Spleen (tissue), 11 donors: ENCODE results near the gene UBAC1. TPM values are rescaled to one million over a fixed set of nuclear protein-coding genes. Genes with fewer than 3 reads are reported as not detected.

Source experiments
- DNase-seq: peaks from one replicate; pipeline ENCODE4 v3.0.0-alpha.2; 2020
- H3K27ac ChIP-seq, 8 donors: fragments of 200-600 bp; sonication (generic) in 7 of 8; 1 replicate in 4 of 8; 2 replicates in 4 of 8; pipeline versions ENCODE4 v1.5.0 to v1.8.0; 2016 to 2021; ENCODE audit warnings: inconsistent platforms in 4 of 8, mild to moderate bottlenecking in 4 of 8, moderate library complexity in 1 of 8
- H3K27me3 ChIP-seq, 7 donors: fragments of 200-600 bp; sonication (generic) in 6 of 7; replicated peaks in 1 of 7; 1 replicate in 4 of 7; 2 replicates in 3 of 7; pipeline versions ENCODE4 v1.5.0 to v1.8.0; 2016 to 2021; ENCODE audit warnings: inconsistent platforms in 3 of 7, mild to moderate bottlenecking in 1 of 7
- H3K36me3 ChIP-seq, 6 donors: fragments of 200-600 bp; sonication (generic) in 5 of 6; 1 replicate in 4 of 6; 2 replicates in 2 of 6; pipeline versions ENCODE4 v1.5.0 to v1.8.0; 2016 to 2021; ENCODE audit warnings: inconsistent platforms in 2 of 6
- H3K4me1 ChIP-seq, 6 donors: fragments of 200-600 bp; sonication (generic) in 5 of 6; 1 replicate in 3 of 6; 2 replicates in 3 of 6; pipeline versions ENCODE4 v1.5.0 to v1.8.0; 2016 to 2021; ENCODE audit warnings: inconsistent platforms in 3 of 6
- H3K4me3 ChIP-seq, 8 donors: fragments of 200-600 bp; sonication (generic) in 7 of 8; 1 replicate in 4 of 8; 2 replicates in 4 of 8; pipeline versions ENCODE4 v1.5.0 to v1.8.0; 2016 to 2021; ENCODE audit warnings: inconsistent platforms in 4 of 8, mild to moderate bottlenecking in 4 of 8, moderate library complexity in 2 of 8
- H3K9me3 ChIP-seq, 8 donors: fragments of 200-600 bp; sonication (generic) in 7 of 8; 1 replicate in 4 of 8; 2 replicates in 4 of 8; pipeline versions ENCODE4 v1.5.0 to v1.8.0; 2016 to 2021; ENCODE audit warnings: inconsistent platforms in 4 of 8
- POLR2A ChIP-seq, 3 donors: fragments of 450-650 bp; IDR thresholded peaks; one replicate each; pipeline ENCODE4 v1.5.1; 2017; ENCODE audit warnings: antibody characterized with exemption in 3 of 3, mild to moderate bottlenecking in 1 of 3
- POLR2AphosphoS5 ChIP-seq, 3 donors: sonication (generic); formaldehyde crosslinking; IDR thresholded peaks; one replicate each; pipeline ENCODE4 v1.5.1; 2017; ENCODE audit warnings: antibody characterized with exemption in 3 of 3
- WGBS, 5 donors: extraction: QIAGEN DNeasy Blood & Tissue Kit in 3 of 5; methylation state at CpG; one replicate each; pipeline versions ENCODE4 v1.1.5 to v1.1.7; 2013 to 2018; 5-methylcytosine and 5-hydroxymethylcytosine counted together
- intact Hi-C: fragments of 100-400 bp; cut with DNase I; formaldehyde crosslinking; loops from one replicate; pipeline ENCODE4 v1.15.0; 2023; ENCODE audit warnings: low total_unique reads
- polyA plus RNA-seq, 3 donors: library from polyadenylated mRNA; stranded (reverse); fragments of 200-250 nt; gene quantifications; one replicate each; pipeline ENCODE4 v1.2.1, GENCODE V29; 2013
- total RNA-seq, 7 donors: library from RNA; depleted of rRNA in 3 of 7; stranded (reverse); fragments of >200 nt in 3 of 7; fragmentation: NEBNext Ultra II Directional in 4 of 7; extraction: Animal tissue kit (Norgen Biotek cat#: 25700) in 4 of 7; gene quantifications; one replicate each; pipeline versions ENCODE4 v1.1.0 to v1.2.1, GENCODE V29; 2016 to 2021
- TF ChIP-seq, protein P1 (sequence below), 11 experiments: fragments of 200-600 bp in 7 of 11; fragments of 450-650 bp in 4 of 11; sonication (generic) in 4 of 11; IDR thresholded peaks in 8 of 11; conservative IDR thresholded peaks in 3 of 11; 1 replicate in 7 of 11; 2 replicates in 4 of 11; pipeline versions ENCODE4 v1.4.0 to v1.8.0; 2016 to 2021; ENCODE audit warnings: antibody characterized with exemption in 11 of 11, inconsistent platforms in 4 of 11, mild to moderate bottlenecking in 1 of 11
- donor health status: healthy with polysubstance abuse.
- donor health status: DM: no; HTN: no; CAD: no; lungs with moderate emphysema.
- donor health status: DM: no; HTN: no; CAD: no.
- donor health status: Bipolar disorder and iron deficiency.
- donor health status: healthy.
- donor health status: DM: no; HTN: no; CAD: no.
- donor health status: DM: yes; HTN: yes; CAD: no.

Gene UBAC1
- total and polyA plus RNA-seq, 10 donors: 28.0 to 45.8 (median 34.5) TPM

DNA sequence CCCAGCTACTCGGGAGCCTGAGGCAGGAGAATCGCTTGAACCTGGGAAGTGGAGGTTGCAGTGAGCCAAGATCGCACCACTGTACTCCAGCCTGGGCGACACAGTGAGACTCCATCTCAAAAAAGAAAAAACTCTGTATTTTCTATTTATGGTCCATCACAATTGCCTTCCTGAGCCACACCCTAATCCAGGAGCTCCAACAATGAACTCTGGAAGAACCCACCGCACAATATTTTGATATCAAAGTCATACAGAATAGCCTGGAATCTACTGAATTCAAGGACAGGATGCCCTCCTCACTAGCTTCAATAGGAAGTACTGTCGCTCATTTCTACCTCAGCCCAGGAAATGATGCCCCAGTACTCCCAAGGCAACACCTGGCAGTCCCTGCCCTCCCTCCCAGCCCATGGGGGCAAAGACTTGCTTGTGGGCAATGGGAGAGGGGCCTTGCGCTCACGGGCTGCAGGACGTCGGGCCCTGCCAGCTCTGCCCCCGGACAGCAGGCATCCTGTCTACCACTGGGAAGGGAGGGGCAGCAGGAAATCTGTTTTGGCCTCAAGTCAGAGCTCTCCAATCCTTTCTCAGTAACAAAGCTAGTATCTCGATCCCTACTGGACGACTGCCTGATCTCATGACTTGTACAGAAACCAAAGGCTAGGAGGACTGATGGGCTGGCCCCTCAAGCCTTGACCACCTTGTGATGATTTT is 19.7 kb downstream of the UBAC1 start:
- Histone ChIP-seq H3K27ac (peak overlapping the region; percentile 16 to 74 (median 64)), H3K27me3 (no peaks in the 10 kb centered on the region), H3K4me1 (peaks cover 0 to 16% (median 0%) of the 10 kb centered on the region in 6 donors), H3K9me3 (peaks cover 0 to under 1% (median 0%) of the 10 kb centered on the region in 8 donors), H3K36me3 (peaks cover 0 to 98% (median 70%) of the 10 kb centered on the region in 6 donors), H3K4me3 (no peak overlapping the region)
- intact Hi-C loops: no loop called here
- 63 to 94% (median 78%) methylated on average over 10 to 13 of the region's 13 CpGs for WGBS, 5 donors
- TF ChIP-seq, protein P1, sequence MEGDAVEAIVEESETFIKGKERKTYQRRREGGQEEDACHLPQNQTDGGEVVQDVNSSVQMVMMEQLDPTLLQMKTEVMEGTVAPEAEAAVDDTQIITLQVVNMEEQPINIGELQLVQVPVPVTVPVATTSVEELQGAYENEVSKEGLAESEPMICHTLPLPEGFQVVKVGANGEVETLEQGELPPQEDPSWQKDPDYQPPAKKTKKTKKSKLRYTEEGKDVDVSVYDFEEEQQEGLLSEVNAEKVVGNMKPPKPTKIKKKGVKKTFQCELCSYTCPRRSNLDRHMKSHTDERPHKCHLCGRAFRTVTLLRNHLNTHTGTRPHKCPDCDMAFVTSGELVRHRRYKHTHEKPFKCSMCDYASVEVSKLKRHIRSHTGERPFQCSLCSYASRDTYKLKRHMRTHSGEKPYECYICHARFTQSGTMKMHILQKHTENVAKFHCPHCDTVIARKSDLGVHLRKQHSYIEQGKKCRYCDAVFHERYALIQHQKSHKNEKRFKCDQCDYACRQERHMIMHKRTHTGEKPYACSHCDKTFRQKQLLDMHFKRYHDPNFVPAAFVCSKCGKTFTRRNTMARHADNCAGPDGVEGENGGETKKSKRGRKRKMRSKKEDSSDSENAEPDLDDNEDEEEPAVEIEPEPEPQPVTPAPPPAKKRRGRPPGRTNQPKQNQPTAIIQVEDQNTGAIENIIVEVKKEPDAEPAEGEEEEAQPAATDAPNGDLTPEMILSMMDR (IDR thresholded peaks at IDR 0.05 in 8 of 11, conservative IDR thresholded peaks at IDR 0.05 in 3 of 11): no peak
- peak in 2 of 3 donors; percentile 59 to 66 for TF ChIP-seq POLR2AphosphoS5 (IDR thresholded peaks at IDR 0.05)
- no peak for DNase-seq

DNA sequence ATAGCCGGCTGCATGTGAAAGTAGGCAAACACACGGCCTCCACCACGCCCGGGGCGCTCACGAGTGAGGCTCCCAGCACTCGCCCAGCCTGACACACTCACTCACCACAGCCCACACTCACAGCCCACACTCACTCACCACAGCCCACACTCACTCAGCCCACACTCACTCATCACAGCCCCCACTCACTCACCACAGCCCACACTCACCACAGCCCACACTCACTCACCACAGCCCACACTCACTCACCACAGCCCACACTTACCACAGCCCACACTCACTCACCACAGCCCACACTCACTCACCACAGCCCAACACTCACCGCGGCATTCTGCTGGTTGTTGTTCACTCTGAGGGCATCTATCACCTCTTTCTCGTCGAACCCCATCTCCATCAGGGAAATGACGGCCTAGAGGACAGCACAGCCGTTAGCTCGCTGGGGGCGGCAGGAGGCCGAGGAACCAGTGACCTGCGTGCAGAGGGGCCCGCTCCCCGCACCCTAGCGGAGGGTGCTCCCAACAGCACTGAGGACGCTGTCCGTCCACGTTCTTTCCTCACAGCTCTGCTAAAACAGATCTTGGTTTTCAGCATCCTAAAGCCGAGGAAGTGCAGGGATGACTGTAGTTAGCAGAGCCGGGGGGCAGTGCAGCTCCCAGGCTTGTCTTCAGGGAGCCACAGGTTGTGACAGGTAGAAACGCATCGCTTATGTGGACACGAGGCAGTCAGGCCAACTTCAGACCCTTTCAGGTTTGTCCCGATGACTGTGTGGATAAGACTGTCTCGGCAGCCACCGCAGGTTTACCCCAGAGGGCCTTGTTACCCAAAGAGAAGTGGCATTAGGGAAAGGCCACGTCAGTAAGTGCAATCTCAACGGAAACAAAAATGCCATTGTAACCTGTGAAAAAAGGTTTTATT is 21.6 kb downstream of the UBAC1 start:
- WGBS, 5 donors: 81 to 88% (median 86%) methylated on average over 31 to 33 of the region's 33 CpGs
- TF ChIP-seq, protein P1 (IDR thresholded peaks at IDR 0.05 in 8 of 11, conservative IDR thresholded peaks at IDR 0.05 in 3 of 11): no peak
- TF ChIP-seq POLR2A (IDR thresholded peaks at IDR 0.05): no peak
- no peak for TF ChIP-seq POLR2AphosphoS5 (IDR thresholded peaks at IDR 0.05)

DNA sequence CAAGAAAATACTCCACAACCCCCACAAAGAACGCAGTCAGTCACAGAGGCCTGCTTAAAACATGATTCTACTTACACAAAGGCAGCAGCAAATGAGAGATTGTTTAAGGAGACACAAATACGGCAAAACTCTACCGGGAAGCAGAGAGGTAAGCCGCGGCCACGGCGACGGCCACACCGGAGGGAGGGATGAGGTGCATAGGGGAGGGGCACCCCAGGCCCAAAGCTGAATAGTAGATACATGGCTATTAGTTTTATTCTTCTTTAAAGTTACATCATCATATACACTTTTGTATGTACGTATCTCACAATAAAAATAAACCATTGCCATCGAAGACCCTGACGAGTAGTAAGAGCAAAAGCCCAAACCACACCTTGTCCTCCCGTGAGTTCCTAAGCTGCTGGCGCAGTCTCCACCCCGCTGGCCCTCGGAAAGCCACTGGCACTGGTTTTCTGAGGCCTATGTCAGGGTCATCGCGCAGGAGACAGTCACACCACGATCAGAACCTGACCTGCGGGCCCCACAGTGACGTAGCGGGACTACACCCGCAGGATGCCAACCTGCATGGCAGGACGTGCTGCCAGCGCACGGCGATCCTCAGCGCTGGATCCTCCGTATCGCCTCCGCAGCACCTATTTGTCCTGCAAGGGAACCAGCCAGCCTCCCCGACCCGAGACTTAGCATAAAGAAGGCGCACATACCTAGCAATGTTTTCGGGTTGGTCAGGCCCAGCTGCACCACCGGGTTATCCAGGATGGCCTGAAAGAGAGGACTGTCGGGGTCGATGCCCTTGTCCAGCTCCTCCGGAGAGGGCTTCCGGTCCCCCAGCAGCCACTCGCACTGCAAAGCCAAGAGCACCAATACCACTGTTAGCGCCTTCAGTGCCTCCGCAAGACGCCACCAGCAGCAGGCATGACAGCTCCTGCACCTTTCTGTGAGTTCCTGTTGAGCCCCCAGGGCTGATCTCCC is 23.4 kb downstream of the UBAC1 start:
- WGBS, 5 donors: 94 to 98% (median 96%) methylated on average over 37 to 44 of the region's 44 CpGs
- no peaks in the 10 kb centered on the region for H3K27me3 ChIP-seq
- TF ChIP-seq POLR2A (IDR thresholded peaks at IDR 0.05): no peak
- TF ChIP-seq, protein P1 (IDR thresholded peaks at IDR 0.05 in 8 of 11, conservative IDR thresholded peaks at IDR 0.05 in 3 of 11): no peak
- TF ChIP-seq POLR2AphosphoS5 (IDR thresholded peaks at IDR 0.05): peak in 1 of 3 donors; percentile 31
- intact Hi-C loops: no loop called here
- H3K36me3 ChIP-seq: peaks cover 0 to 98% (median 60%) of the 10 kb centered on the region in 6 donors
- H3K27ac ChIP-seq: no peak overlapping the region
- no peak for DNase-seq
- peaks cover 0 to 16% (median 0%) of the 10 kb centered on the region in 6 donors for H3K4me1 ChIP-seq
- no peak overlapping the region for H3K4me3 ChIP-seq
- peaks cover 0 to 6% (median 0%) of the 10 kb centered on the region in 8 donors for H3K9me3 ChIP-seq

More for the DNA sequence above, 21.6 kb downstream of the UBAC1 start:
- H3K27me3 ChIP-seq: no peaks in the 10 kb centered on the region
- no peak overlapping the region for H3K4me3 ChIP-seq
- no peak overlapping the region for H3K27ac ChIP-seq
- peaks cover 0 to 16% (median 0%) of the 10 kb centered on the region in 6 donors for H3K4me1 ChIP-seq
- peaks cover 0 to 98% (median 65%) of the 10 kb centered on the region in 6 donors for H3K36me3 ChIP-seq
- H3K9me3 ChIP-seq: peaks cover 0 to 6% (median 0%) of the 10 kb centered on the region in 8 donors
- intact Hi-C loops: no loop called here
- no peak for DNase-seq
